ENCODE results near the gene UBL4A. TPM values are rescaled to one million over a fixed set of nuclear protein-coding genes. Genes with fewer than 3 reads are reported as not detected.
"Not testable (repeated sequence)": the region's sequence is repeated elsewhere in the genome, so short reads cannot be mapped to it uniquely, and the experiment has no call there.

UBL4A gene
- total RNA-seq, 1 donor from 2014 or later: 20.9 TPM

DNA sequence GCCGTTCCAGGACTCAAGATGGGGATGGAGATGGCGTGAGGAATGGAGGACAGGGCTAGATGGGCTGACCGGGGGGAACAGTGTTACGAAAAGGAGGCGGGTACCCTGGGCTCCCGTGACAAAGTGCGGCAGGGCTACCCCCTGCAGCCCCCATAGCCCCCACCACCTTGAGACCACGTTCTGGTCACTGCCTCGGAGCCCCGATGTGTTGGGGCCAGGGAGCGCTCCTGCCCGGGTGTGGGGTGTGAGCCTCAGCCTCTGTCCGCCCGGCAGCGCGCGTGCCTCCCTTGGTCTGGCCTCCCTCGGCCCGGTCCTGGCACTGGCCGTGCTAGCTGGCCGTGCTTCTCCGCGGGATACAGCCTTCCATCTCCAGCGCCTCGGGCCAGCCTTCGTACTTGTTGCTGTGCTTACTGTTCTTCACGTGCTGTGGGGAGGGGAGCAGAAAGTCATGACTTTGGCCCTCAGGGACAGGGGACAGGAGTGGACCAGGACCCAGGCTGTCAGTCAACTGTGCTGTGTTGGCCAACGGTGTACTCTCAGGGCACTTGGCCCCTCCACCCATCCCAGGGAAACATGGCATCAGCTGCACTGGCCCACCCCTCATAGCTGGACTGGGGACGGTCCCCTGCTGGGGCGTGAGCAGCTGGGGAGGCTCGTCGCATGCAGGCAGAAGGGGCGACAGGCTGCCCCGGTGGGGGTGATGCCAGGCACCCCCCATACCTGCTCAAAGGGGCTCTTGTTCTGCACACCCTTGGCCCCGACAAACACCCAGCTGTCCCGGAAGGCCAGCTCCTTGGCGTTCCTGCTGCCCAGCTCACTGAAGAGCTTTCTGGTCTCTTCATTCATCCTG lies 20.3 kb upstream of the UBL4A start:
- no peak overlapping the region for H3K27ac Mint-ChIP-seq
- peaks cover 32% of the 10 kb centered on the region for H3K36me3 Mint-ChIP-seq (ENCODE audit: low read depth)
- ATAC-seq (ENCODE audit: low read depth) (no peak), DNase-seq (no peak)
- peaks cover 2% of the 10 kb centered on the region for H3K9me3 Mint-ChIP-seq
- no peak overlapping the region for H3K4me3 Mint-ChIP-seq
- H3K27me3 Mint-ChIP-seq: no peaks in the 10 kb centered on the region
- TF ChIP-seq, protein P1, sequence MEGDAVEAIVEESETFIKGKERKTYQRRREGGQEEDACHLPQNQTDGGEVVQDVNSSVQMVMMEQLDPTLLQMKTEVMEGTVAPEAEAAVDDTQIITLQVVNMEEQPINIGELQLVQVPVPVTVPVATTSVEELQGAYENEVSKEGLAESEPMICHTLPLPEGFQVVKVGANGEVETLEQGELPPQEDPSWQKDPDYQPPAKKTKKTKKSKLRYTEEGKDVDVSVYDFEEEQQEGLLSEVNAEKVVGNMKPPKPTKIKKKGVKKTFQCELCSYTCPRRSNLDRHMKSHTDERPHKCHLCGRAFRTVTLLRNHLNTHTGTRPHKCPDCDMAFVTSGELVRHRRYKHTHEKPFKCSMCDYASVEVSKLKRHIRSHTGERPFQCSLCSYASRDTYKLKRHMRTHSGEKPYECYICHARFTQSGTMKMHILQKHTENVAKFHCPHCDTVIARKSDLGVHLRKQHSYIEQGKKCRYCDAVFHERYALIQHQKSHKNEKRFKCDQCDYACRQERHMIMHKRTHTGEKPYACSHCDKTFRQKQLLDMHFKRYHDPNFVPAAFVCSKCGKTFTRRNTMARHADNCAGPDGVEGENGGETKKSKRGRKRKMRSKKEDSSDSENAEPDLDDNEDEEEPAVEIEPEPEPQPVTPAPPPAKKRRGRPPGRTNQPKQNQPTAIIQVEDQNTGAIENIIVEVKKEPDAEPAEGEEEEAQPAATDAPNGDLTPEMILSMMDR (IDR thresholded peaks at IDR 0.05): no peak
- ChIA-PET CTCF (no interaction called here), POLR2A (interaction anchor here (0.6 to 1.0 kb wide), 2 partner anchors 11 to 12 kb away, joined by 3 to 5 read pairs; no protein-coding TSS in a partner anchor)
- intact Hi-C loops (cut with micrococcal nuclease): no loop called here
- H3K4me1 Mint-ChIP-seq: peaks cover 4% of the 10 kb centered on the region

DNA sequence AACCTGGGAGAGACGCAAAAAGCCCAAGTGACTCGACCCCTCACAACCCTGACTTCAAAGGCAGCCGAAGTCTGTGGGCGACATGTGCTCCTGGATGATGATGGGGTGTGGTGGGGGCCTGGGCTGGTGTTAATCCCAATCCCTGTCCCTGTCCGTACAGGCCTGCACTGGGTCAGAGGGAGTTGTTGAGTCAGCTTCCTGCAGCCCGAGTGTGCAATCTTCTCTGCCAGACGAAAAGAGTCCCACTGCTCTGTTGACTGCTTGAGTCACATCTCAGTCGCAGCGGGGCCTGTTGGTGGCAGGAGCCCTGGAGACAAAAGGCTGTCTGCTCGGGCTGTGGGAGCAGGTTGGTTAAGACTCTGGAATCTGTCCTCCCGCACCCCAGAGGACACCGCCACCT lies 19.3 kb upstream of the UBL4A start:
- ATAC-seq (ENCODE audit: low read depth): no peak
- TF ChIP-seq, protein P1 (IDR thresholded peaks at IDR 0.05): no peak
- CTCF ChIA-PET: no interaction called here
- intact Hi-C loops (cut with micrococcal nuclease): no loop called here
- DNase-seq: no peak
- H3K36me3 Mint-ChIP-seq (ENCODE audit: low read depth): peaks cover 27% of the 10 kb centered on the region
- no peak overlapping the region for H3K27ac Mint-ChIP-seq
- H3K4me1 Mint-ChIP-seq: no peaks in the 10 kb centered on the region
- H3K9me3 Mint-ChIP-seq: peaks cover 2% of the 10 kb centered on the region
- no peak overlapping the region for H3K4me3 Mint-ChIP-seq
- POLR2A ChIA-PET: no interaction called here
- H3K27me3 Mint-ChIP-seq: no peaks in the 10 kb centered on the region

DNA sequence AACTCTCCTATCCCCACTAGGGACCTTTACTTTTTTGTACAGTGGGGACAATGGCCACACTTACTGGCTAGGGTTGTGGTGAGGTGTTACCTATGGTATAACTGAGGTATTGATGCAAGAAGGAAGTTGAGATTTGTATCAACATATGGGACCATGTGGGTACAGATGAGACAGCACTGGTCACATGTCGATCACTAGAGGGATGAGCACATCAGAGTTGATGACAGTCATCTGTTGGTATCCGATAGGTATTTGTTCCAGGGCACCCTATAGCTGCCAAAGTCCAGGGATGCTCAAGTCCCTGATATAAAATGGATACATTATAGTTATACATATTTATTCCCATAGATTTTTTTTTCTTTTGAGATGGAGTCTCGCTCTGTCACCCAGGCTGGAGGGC lies 16.6 kb upstream of the UBL4A start:
- no peaks in the 10 kb centered on the region for H3K4me1 Mint-ChIP-seq
- POLR2A ChIA-PET: no interaction called here
- ATAC-seq (ENCODE audit: low read depth): no peak
- no peaks in the 10 kb centered on the region for H3K9me3 Mint-ChIP-seq
- intact Hi-C loops (cut with micrococcal nuclease): no loop called here
- peaks cover 11% of the 10 kb centered on the region for H3K36me3 Mint-ChIP-seq (ENCODE audit: low read depth)
- no peak overlapping the region for H3K4me3 Mint-ChIP-seq
- TF ChIP-seq, protein P1 (IDR thresholded peaks at IDR 0.05): no peak
- H3K27me3 Mint-ChIP-seq: no peaks in the 10 kb centered on the region
- CTCF ChIA-PET: interaction anchor here (0.8 kb wide), 1 partner anchor 31 kb away, joined by 3 read pairs; no protein-coding TSS in a partner anchor
- H3K27ac Mint-ChIP-seq: no peak overlapping the region
- DNase-seq: no peak

DNA sequence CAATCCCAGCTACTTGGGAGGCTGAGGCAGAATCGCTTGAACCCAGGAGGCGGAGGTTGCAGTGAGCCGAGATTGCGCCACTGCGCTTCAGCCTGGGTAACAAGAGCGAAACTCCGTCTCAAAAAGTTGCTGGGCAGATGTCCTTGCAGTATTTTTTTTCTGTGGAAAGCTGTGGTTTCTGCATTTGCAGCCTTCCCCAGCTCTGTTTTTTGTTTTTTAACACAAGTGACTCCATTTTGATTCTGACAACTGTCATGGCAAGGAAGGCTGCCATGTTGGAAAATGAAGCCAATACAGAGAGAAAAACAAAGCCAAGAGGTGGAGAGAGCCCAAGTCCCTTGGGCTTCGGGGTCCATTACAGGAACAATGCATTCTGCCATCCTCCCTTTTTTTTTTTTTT lies 15.7 kb upstream of the UBL4A start:
- Mint-ChIP-seq H3K36me3 (ENCODE audit: low read depth) (peaks cover 11% of the 10 kb centered on the region), H3K27me3 (no peaks in the 10 kb centered on the region), H3K4me1 (peaks cover 6% of the 10 kb centered on the region), H3K27ac (no peak overlapping the region), H3K9me3 (no peaks in the 10 kb centered on the region), H3K4me3 (no peak overlapping the region)
- POLR2A ChIA-PET: interaction anchor here (0.7 kb wide), 1 partner anchor 155 kb away, joined by 9 read pairs; no protein-coding TSS in a partner anchor
- ATAC-seq (ENCODE audit: low read depth): no peak
- DNase-seq: no peak
- intact Hi-C loops (cut with micrococcal nuclease): no loop called here
- TF ChIP-seq, protein P1 (IDR thresholded peaks at IDR 0.05): no peak
- CTCF ChIA-PET: no interaction called here

DNA sequence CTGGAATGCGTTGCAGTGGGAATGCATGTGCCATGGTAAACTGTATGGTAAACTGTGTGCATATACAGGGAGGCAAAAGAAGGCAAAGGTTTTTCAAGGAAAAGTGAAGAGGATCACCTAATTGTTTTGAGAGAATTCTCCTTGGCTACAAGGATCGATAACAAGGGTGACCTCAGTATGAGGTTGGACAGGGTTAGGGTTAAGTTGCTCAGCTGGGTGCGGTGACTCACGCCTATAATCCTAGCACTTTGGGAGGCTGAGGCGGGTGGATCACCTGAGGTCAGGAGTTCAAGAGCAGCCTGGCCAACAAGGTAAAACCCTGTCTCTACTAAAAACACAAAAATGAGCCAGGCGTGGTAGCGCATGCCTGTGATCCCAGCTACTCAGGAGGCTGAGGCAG lies 15.0 kb upstream of the UBL4A start:
- H3K27ac Mint-ChIP-seq; DNase-seq; H3K4me3 Mint-ChIP-seq; CTCF ChIA-PET; H3K27me3 Mint-ChIP-seq; H3K9me3 Mint-ChIP-seq; H3K36me3 Mint-ChIP-seq (ENCODE audit: low read depth); ATAC-seq (ENCODE audit: low read depth); intact Hi-C loops (cut with micrococcal nuclease): not testable (repeated sequence)
- POLR2A ChIA-PET: interaction anchor here (0.7 kb wide), 1 partner anchor 12 kb away, joined by 5 read pairs; no protein-coding TSS in a partner anchor
- peaks cover 12% of the 10 kb centered on the region for H3K4me1 Mint-ChIP-seq

DNA sequence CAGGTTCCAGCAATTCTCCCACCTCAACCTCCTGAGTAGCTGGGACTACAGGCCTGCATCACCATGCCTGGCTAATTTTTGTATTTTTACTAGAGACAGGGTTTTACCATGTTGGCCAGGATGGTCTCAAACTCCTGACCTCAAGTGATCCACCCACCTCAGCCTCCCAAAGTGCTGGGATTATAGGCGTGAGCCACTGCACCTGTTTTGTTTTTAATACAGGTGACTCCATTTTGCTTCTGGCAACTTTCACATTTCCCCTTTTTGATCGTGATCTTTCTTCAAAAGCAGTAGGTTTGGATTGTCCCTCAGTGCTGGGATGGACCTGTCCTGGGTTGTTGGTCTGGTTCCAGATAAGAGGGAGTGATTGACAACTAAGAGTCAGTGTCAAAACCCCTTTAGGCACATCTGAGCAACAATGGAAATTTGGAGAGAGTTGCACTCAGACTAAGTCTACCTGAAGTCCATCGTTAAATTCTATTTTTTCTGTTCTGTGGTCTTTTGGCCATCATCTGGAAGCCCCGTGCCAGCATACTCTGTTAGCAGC lies 10.2 kb upstream of the UBL4A start:
- H3K36me3 Mint-ChIP-seq (ENCODE audit: low read depth); H3K27me3 Mint-ChIP-seq; H3K27ac Mint-ChIP-seq; intact Hi-C loops (cut with micrococcal nuclease); H3K4me3 Mint-ChIP-seq; DNase-seq; CTCF ChIA-PET; ATAC-seq (ENCODE audit: low read depth); H3K9me3 Mint-ChIP-seq: not testable (repeated sequence)
- peaks cover 12% of the 10 kb centered on the region for H3K4me1 Mint-ChIP-seq
- POLR2A ChIA-PET: interaction anchor here (0.6 to 1.6 kb wide), 2 partner anchors 20 to 99 kb away, joined by 3 to 4 read pairs; no protein-coding TSS in a partner anchor
